HG02852 (cell line): ENCODE data around the gene OPRM1.

ENCODE experiments used
- ATAC-seq: cut with Tn5 transposase; IDR thresholded peaks from one replicate; pipeline ENCODE4 v1.9.1; 2021; ENCODE audit warnings: mild to moderate bottlenecking, moderate library complexity; ENCODE audit not compliant: unreplicated experiment

The OPRM1 gene

DNA sequence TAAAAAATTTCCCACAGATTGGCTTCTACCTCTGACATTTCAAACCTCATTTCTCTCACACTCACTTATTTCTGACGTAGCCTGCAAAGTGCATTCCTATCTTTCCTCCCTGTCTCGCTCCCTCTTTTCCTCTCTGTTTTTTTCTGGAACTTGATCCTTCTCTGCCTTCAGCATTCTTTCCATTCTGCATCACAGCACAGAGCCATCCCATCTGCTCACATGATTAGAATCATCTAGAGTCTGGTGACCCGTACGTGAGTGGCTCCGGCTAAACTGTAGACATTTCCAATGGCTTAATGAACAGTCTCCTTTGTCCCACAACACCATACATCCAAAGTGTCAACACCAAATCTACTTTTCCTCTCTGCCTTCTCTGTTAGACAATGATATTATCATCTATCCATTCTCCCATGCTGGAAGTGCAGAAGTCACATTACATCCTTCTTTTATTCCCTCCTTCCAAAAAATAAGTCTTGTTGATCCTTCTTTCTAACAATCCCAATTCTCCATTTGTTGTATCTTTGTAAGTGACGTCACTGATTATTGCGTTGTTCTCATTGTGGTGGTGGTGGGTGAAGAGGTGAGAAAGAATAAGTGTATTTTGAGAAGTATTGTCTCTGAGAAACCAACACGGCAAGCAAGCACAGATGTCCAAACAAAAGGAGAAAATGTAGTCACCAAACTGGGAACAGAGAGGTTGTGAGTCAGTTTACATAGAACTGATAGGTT, 41.6 kb downstream of the OPRM1 start:
- no peak for ATAC-seq

- no peak for ATAC-seq
These were observed 47.5 kb downstream of the OPRM1 start for GRCh38 chr6:154086510-154086909.

DNA sequence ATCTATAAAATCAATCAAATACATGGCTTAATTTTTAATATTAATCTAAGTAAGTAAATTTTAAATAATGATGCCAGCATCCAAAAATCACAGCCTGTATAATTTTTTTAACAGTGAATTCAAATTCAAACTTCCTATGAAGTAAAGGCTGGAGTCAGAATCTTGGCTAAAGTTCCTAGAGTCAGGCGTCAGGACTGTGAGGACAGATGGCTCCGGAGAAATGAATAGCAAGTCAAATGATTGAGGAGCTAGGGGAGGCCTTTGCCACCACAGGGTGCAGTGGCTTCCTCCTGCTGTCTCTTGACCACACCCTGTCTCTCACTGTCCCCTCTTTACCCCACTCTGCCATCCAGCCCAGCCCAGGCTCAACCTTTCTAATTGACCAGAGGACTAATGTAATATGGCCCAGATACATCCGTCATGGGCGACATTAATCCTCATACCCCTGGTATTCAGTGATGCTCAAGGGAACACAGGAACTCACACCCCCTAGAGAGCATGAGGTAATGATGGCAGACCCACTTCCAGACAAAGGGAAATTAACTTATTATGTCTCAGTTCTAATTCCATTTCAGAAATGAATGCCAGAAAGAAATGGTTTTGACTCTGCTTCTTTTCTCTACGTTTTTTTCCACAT, 53.4 kb downstream of the OPRM1 start:
- no peak for ATAC-seq

- no peak for ATAC-seq
These were observed 54.4 kb downstream of the OPRM1 start for GRCh38 chr6:154093231-154094044.

- ATAC-seq: no peak
These were observed 56.5 kb downstream of the OPRM1 start for GRCh38 chr6:154095571-154095970.

GRCh38 chr6:154096316-154096715, 57.3 kb downstream of the OPRM1 start:
- ATAC-seq: no peak

DNA sequence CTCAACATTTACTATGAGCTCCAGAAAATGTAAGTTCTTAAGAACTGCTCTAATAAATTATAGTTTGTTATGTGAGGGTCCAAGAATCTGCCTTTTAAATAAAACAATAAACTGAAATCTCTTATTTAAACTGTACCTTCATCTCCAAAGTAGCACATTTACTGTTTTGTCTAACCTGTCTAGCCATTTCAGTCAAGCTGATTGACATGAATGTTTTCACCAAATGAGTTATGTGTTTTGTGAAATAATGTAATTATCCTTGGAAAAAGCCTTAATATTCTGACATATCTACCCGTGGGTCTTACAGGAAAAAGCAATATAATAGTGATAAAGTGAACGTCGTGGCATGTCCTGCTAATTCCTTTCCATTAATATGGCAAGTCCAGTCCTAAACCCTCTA, 57.8 kb downstream of the OPRM1 start:
- no peak for ATAC-seq

GRCh38 chr6:154099211-154099610, 60.2 kb downstream of the OPRM1 start:
- ATAC-seq: no peak

GRCh38 chr6:154106251-154106650, 67.2 kb downstream of the OPRM1 start:
- ATAC-seq: no peak

DNA sequence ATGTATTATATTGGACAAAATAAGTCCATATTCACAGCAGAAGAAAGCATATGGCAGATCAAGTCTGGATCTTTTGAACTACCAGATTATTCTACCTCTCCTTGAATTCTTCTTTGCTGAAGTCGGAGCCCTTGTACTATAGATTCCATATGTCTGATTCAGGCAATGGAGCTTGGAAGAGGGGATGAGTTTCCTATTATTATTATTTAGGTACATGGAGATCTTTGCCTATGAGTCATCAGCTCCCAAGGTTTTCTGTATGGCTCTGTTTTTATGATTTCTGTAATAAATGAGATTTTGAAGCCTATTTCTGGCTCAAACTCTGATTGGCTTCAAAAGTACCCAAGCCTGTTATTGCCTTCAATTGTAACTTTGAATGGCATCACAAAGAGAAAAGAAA, 72.0 kb downstream of the OPRM1 start:
- ATAC-seq: no peak

GRCh38 chr6:154112181-154112809, 73.3 kb downstream of the OPRM1 start:
- no peak for ATAC-seq

- ATAC-seq: no peak
These were observed 74.4 kb downstream of the OPRM1 start for GRCh38 chr6:154113392-154113791.

DNA sequence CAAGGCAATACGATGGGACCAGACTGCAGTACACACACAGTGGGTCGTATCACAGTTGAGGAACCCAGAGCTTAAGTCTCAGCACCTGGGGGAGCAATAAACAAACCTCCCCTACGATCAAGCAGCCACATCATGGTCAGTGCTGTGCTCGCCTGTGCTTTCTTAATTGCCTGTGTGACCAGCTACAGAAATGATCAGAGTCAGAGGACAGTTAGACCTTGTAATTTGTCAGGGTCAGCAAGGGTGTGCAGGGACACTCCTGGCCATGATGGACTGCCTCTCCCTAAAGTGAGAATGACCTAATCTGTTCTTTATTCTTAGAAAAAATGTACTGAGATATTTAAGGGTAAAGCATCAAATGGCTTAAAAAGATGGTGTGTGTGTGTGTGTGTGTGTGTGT, 78.4 kb downstream of the OPRM1 start:
- ATAC-seq: no peak

DNA sequence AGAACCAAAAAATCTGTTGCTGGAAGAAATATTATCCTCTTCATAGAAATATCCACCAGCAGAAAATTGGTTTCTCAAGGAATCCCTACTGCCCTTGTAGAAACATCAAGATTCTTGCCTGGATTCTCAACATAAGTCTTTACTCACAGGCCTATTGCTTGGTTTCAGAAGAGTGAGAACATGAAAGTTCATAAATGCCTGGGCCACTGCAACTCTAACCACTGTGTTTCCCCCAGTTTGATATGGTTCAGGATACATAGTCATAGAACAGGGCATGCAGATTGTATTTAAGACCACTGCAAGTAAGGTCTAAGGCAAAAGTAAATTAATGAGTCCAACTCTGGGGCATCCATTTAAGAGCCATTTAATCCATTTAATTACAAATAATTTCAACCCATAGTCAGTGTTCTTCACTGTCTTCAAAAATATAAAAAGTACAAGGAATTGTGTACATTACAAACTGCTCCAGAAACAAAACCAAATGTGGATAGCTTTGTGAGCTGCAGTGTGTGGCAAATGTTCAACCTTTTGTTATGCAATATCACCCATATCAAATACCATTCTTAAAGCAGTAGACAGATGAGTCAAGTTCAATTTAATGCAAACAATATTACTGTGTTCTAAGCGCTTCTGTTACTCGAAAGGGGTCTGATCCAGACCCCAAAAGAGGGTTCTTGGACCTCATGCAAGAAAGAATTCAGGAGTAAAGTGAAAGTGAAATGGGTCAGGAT, 83.3 kb downstream of the OPRM1 start:
- ATAC-seq: no peak

- ATAC-seq: no peak
These were observed 84.3 kb downstream of the OPRM1 start for GRCh38 chr6:154123155-154123956.

- ATAC-seq: no peak
These were observed 86.4 kb downstream of the OPRM1 start for GRCh38 chr6:154125421-154125820.

GRCh38 chr6:154127657-154128056, 88.6 kb downstream of the OPRM1 start:
- ATAC-seq: no peak

GRCh38 chr6:154134471-154135147, 95.6 kb downstream of the OPRM1 start:
- no peak for ATAC-seq

DNA sequence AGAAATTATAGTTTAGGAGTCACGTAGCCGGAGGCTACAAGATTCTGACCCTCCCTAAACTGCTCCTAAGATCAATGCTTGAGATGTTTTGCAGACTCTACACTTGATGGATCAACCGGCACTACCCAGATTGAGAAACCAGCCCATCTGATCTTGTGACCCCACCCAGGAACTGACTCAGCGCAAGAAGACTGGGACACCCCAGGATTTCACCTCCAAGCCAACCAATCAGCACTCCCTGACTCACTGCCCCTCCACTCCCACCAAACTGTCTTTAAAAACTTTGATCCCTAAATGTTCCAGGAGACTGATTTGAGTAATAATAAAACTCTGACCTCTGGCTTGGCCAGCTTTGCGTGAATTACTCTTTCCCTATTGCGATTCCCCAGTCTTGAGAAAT, 99.8 kb downstream of the OPRM1 start:
- no peak for ATAC-seq
